ENCODE data around the gene CCDC180. TPM values are rescaled to one million over a fixed set of nuclear protein-coding genes. Genes with fewer than 3 reads are reported as not detected.
"Not testable (repeated sequence)": the region's sequence is repeated elsewhere in the genome, so short reads cannot be mapped to it uniquely, and the experiment has no call there.

Gene CCDC180
- total RNA-seq, 1 donor from 2014 or later, result 14.5 TPM

GRCh38 chr9:97324954-97325353 lies 17.5 kb downstream of the CCDC180 start:
- no peak overlapping the region for H3K4me3 Mint-ChIP-seq (ENCODE audit: unreplicated experiment)
- peaks cover 14% of the 10 kb centered on the region for H3K36me3 Mint-ChIP-seq (ENCODE audit: unreplicated experiment)
- H3K27me3 Mint-ChIP-seq (ENCODE audit: unreplicated experiment), result no peaks in the 10 kb centered on the region
- no peaks in the 10 kb centered on the region for H3K4me1 Mint-ChIP-seq (ENCODE audit: unreplicated experiment)
- no peak overlapping the region for H3K27ac Mint-ChIP-seq (ENCODE audit: unreplicated experiment)
- no peak for DNase-seq (ENCODE audit: extremely low spot score, unreplicated experiment)
- TF ChIP-seq CTCF (IDR thresholded peaks at IDR 0.05), result no peak
- no peaks in the 10 kb centered on the region for H3K9me3 Mint-ChIP-seq (ENCODE audit: unreplicated experiment)

GRCh38 chr9:97327562-97327961 lies 20.1 kb downstream of the CCDC180 start:
- no peak for TF ChIP-seq CTCF (IDR thresholded peaks at IDR 0.05)
- no peak overlapping the region for H3K4me3 Mint-ChIP-seq (ENCODE audit: unreplicated experiment)

GRCh38 chr9:97332993-97333392 lies 25.5 kb downstream of the CCDC180 start:
- Mint-ChIP-seq H3K4me1 (ENCODE audit: unreplicated experiment) (no peaks in the 10 kb centered on the region), H3K27me3 (ENCODE audit: unreplicated experiment) (no peaks in the 10 kb centered on the region), H3K27ac (ENCODE audit: unreplicated experiment) (no peak overlapping the region), H3K4me3 (ENCODE audit: unreplicated experiment) (no peak overlapping the region), H3K36me3 (ENCODE audit: unreplicated experiment) (peaks cover 16% of the 10 kb centered on the region), H3K9me3 (ENCODE audit: unreplicated experiment) (peaks cover 16% of the 10 kb centered on the region)
- DNase-seq (ENCODE audit: extremely low spot score, unreplicated experiment), result no peak
- no peak for TF ChIP-seq CTCF (IDR thresholded peaks at IDR 0.05)

More at GRCh38 chr9:97327562-97327961, 20.1 kb downstream of the CCDC180 start:
- no peak overlapping the region for H3K27ac Mint-ChIP-seq (ENCODE audit: unreplicated experiment)
- H3K9me3 Mint-ChIP-seq (ENCODE audit: unreplicated experiment), result peaks cover 9% of the 10 kb centered on the region
- peaks cover 17% of the 10 kb centered on the region for H3K36me3 Mint-ChIP-seq (ENCODE audit: unreplicated experiment)
- H3K4me1 Mint-ChIP-seq (ENCODE audit: unreplicated experiment), result no peaks in the 10 kb centered on the region
- DNase-seq (ENCODE audit: extremely low spot score, unreplicated experiment), result no peak
- no peaks in the 10 kb centered on the region for H3K27me3 Mint-ChIP-seq (ENCODE audit: unreplicated experiment)

GRCh38 chr9:97335622-97336021 lies 28.2 kb downstream of the CCDC180 start:
- H3K9me3 Mint-ChIP-seq (ENCODE audit: unreplicated experiment), result peaks cover 26% of the 10 kb centered on the region
- not testable (repeated sequence) for H3K27me3 Mint-ChIP-seq (ENCODE audit: unreplicated experiment); H3K4me1 Mint-ChIP-seq (ENCODE audit: unreplicated experiment); H3K4me3 Mint-ChIP-seq (ENCODE audit: unreplicated experiment); DNase-seq (ENCODE audit: extremely low spot score, unreplicated experiment); H3K27ac Mint-ChIP-seq (ENCODE audit: unreplicated experiment)
- peaks cover 22% of the 10 kb centered on the region for H3K36me3 Mint-ChIP-seq (ENCODE audit: unreplicated experiment)

- no peak for TF ChIP-seq CTCF (IDR thresholded peaks at IDR 0.05)
- Mint-ChIP-seq H3K36me3 (ENCODE audit: unreplicated experiment) (peaks cover 21% of the 10 kb centered on the region), H3K27me3 (ENCODE audit: unreplicated experiment) (no peaks in the 10 kb centered on the region), H3K4me1 (ENCODE audit: unreplicated experiment) (no peaks in the 10 kb centered on the region), H3K27ac (ENCODE audit: unreplicated experiment) (no peak overlapping the region), H3K4me3 (ENCODE audit: unreplicated experiment) (no peak overlapping the region), H3K9me3 (ENCODE audit: unreplicated experiment) (no peaks in the 10 kb centered on the region)
- no peak for DNase-seq (ENCODE audit: extremely low spot score, unreplicated experiment)
Measured at GRCh38 chr9:97348871-97349270, 41.4 kb downstream of the CCDC180 start.

GRCh38 chr9:97349400-97349799 lies 41.9 kb downstream of the CCDC180 start:
- DNase-seq (ENCODE audit: extremely low spot score, unreplicated experiment), result no peak
- no peak overlapping the region for H3K4me3 Mint-ChIP-seq (ENCODE audit: unreplicated experiment)

More at GRCh38 chr9:97349400-97349799, 41.9 kb downstream of the CCDC180 start:
- no peak overlapping the region for H3K27ac Mint-ChIP-seq (ENCODE audit: unreplicated experiment)
- no peaks in the 10 kb centered on the region for H3K27me3 Mint-ChIP-seq (ENCODE audit: unreplicated experiment)
- no peaks in the 10 kb centered on the region for H3K4me1 Mint-ChIP-seq (ENCODE audit: unreplicated experiment)
- H3K9me3 Mint-ChIP-seq (ENCODE audit: unreplicated experiment), result no peaks in the 10 kb centered on the region
- peaks cover 21% of the 10 kb centered on the region for H3K36me3 Mint-ChIP-seq (ENCODE audit: unreplicated experiment)
- no peak for TF ChIP-seq CTCF (IDR thresholded peaks at IDR 0.05)

All from osteocyte (in vitro differentiated cells).